GM18858 (cell line): ENCODE data around the gene LCAT.
"Not testable (repeated sequence)": the region's sequence is repeated elsewhere in the genome, so short reads cannot be mapped to it uniquely, and the experiment has no call there.

ENCODE experiments used
- ATAC-seq: cut with Tn5 transposase; IDR thresholded peaks from one replicate; pipeline ENCODE4 v1.9.1; 2021; ENCODE audit not compliant: unreplicated experiment

The LCAT gene

GRCh38 chr16:67943619-67944504, at the start of gene LCAT:
Gene LCAT (minus strand): TSS chr16:67944120. CDS start chr16:67944101, 19 bp downstream.
- no peak for ATAC-seq

- ATAC-seq: peak; percentile 58
Measured at GRCh38 chr16:67993207-67994039, 49.5 kb upstream of the LCAT start.

GRCh38 chr16:67992661-67993206, 48.8 kb upstream of the LCAT start:
- no peak for ATAC-seq

GRCh38 chr16:67990018-67990386, 46.1 kb upstream of the LCAT start:
- ATAC-seq: no peak

GRCh38 chr16:67989322-67990017, 45.5 kb upstream of the LCAT start:
- no peak for ATAC-seq

- no peak for ATAC-seq
Measured at GRCh38 chr16:67988675-67989074, 44.8 kb upstream of the LCAT start.

GRCh38 chr16:67987460-67988160, 43.7 kb upstream of the LCAT start:
- ATAC-seq: no peak

GRCh38 chr16:67986949-67987348, 43.0 kb upstream of the LCAT start:
- ATAC-seq: no peak

GRCh38 chr16:67982011-67982696, 38.2 kb upstream of the LCAT start:
- no peak for ATAC-seq

- ATAC-seq: no peak
Measured at GRCh38 chr16:67979955-67980678, 36.2 kb upstream of the LCAT start, which contains the start of gene DPEP3. Gene DPEP3 (minus strand): TSS chr16:67980499. CDS start chr16:67980380, 119 bp downstream.

GRCh38 chr16:67977469-67978227, 33.7 kb upstream of the LCAT start:
- no peak for ATAC-seq

GRCh38 chr16:67977005-67977404, 33.1 kb upstream of the LCAT start:
- no peak for ATAC-seq

GRCh38 chr16:67976205-67976604, 32.3 kb upstream of the LCAT start:
- ATAC-seq: no peak

- no peak for ATAC-seq
Measured at GRCh38 chr16:67975321-67976105, 31.6 kb upstream of the LCAT start.

- ATAC-seq: not testable (repeated sequence)
Measured at GRCh38 chr16:67972285-67972684, 28.4 kb upstream of the LCAT start.

GRCh38 chr16:67971111-67971510, 27.2 kb upstream of the LCAT start:
- ATAC-seq: no peak

GRCh38 chr16:67969254-67970039, 25.5 kb upstream of the LCAT start:
- no peak for ATAC-seq
